ENCODE measurements around the gene TESK2. TPM values are rescaled to one million over a fixed set of nuclear protein-coding genes. Genes with fewer than 3 reads are reported as not detected.
A peak's percentile ranks its signal among the peaks of the same experiment; 100 is the strongest.

Gene TESK2
- total RNA-seq, 1 donor from 2014 or later = 1.5 TPM

DNA sequence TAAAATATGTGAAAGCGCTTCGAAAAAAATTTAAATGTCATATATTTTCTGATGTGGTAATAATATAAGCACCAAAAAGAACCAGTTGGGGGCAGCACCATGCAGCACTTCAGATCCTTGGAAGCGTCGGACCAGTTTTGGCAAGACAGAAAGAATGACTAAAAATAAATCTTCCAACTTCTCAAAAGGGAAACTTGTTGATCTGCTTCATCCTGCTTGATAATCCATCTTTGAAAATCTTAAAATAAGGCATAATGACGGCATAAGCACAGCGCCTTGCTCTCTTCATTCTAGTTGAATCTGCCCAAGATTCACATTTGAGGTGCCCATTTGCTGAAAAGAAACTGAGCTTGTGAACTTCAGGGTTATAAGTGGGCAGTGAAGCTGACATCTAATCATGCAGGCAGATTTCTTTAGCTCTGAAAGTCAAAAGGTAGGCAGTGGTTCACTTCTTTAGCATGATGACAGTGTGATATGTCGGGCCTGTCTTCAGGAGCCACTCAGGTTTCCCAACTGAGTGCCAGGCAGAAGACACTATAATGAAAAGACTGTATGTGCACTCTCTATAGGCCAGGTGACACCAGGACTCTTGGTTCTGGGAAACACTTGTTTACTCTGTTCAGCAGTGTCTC is 131.0 kb downstream of the TESK2 start:
- peak; percentile 65 for DNase-seq
- intact Hi-C loops (cut with DNase I) = loop anchor here (2.0 to 5.0 kb wide), 2 partner anchors 133 to 212 kb away; no protein-coding TSS in a partner anchor
- ATAC-seq (ENCODE audit: poor library complexity) = peak; percentile 92

DNA sequence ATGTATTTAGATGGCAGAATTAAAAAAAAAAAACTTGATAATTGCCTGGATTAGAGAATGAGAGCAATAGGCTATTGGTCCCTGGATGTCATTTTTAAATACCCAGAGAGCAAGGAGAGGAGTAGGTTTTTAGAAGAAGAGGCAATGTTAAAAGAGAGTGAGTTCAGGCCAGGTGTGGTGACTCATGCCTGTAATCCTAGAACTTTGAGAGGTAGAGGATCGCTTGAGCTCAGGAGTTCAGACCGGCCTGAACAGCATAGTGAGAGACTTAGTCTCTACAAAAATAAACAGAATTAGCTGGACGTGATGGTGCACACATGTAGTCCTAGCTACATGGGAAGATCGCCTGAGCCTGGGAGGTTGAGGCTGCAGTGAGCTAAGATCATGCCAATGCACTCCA is 134.8 kb downstream of the TESK2 start:
- ATAC-seq (ENCODE audit: poor library complexity) (no peak), DNase-seq (no peak)
- intact Hi-C loops (cut with DNase I) = no loop called here

GRCh38 chr1:45355683-45356082 is 135.3 kb downstream of the TESK2 start:
- ATAC-seq (ENCODE audit: poor library complexity) (no peak), DNase-seq (no peak)
- intact Hi-C loops (cut with DNase I) = no loop called here

- ATAC-seq (ENCODE audit: poor library complexity) = no peak
- DNase-seq = no peak
- intact Hi-C loops (cut with DNase I) = no loop called here
These were observed 136.1 kb downstream of the TESK2 start for GRCh38 chr1:45354838-45355237.

GRCh38 chr1:45353685-45354084 is 137.3 kb downstream of the TESK2 start:
- ATAC-seq (ENCODE audit: poor library complexity) (no peak), DNase-seq (no peak)
- intact Hi-C loops (cut with DNase I) = no loop called here

DNA sequence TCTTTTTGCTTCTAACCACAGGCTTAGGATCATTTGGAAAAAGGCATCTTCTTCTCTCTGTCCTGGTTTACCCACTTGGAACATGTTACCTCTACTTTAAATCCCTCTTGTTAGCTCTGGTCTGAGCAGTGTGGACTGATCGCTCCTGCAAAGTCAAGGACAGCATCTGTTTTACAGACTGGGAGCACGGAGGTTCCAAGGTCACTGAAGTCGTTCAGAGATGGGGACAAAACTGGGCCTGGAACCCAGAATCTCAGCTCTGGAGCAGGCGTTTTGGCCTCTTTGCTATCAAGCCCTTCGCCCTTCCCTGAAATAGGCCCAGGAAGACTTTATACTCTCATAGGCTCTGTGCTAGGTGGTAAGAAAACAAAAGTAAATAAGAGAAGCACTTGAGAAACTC is 139.5 kb downstream of the TESK2 start:
- DNase-seq = no peak
- no peak for ATAC-seq (ENCODE audit: poor library complexity)
- intact Hi-C loops (cut with DNase I) = no loop called here

DNA sequence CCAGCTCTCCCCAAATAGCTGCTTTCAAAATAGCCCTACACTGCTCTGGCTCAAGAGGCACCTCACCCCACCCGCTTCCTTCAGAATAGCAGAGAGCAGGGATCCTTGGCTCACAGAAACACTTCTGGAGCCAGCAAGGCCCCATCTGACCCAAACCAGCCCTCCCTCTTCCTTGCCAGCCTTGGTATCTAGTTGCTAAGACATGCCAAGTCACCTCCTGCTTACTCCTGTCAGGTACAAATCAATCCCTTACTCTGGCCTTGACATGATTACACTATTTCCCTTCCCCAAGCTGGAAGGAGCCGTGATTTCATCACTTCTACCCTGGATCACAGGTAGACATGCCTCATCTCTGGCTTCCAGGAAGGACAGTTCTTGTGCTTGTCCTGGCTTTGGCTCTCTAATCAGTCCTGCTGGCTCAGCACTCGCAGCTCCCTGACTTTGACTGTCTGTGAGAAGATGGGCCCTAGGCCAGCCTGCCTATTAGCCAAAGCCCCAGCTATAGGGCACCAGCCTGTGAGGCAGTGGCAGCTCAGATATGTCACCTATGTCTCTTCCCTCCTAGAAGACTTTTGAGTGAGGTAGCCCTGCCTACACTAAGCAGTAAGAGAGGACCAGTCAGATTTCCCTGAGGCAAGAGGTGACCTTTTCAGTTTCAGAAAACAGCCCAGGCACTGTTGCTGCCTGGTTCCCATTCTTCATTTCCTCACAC is 141.8 kb downstream of the TESK2 start:
- DNase-seq = no peak
- intact Hi-C loops (cut with DNase I) = no loop called here
- ATAC-seq (ENCODE audit: poor library complexity) = peak; percentile 86

GRCh38 chr1:45348609-45348965 is 142.4 kb downstream of the TESK2 start:
- DNase-seq (no peak), ATAC-seq (ENCODE audit: poor library complexity) (peak; percentile 20)
- intact Hi-C loops (cut with DNase I) = no loop called here

DNA sequence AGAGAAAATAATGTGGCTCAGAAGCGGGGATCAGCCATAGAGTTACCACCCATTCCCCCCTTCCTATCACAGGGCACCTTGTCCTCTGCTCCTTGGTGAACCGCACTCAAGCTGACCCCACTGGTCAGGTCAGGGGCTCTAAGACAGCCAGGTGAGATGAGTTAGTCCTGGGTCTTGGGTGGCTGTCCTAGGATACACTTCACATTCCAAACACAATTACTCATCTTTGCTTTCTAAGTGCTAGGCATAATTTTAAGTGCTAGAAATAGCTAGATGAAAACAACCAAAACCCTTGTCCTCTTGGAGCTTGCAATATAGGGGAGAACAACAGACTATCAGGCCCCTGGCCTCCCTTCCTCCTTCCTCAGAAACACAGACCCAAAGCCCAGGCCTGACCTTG is 142.9 kb downstream of the TESK2 start:
- intact Hi-C loops (cut with DNase I) = no loop called here
- no peak for ATAC-seq (ENCODE audit: poor library complexity)
- DNase-seq = no peak

- DNase-seq = no peak
- no peak for ATAC-seq (ENCODE audit: poor library complexity)
- intact Hi-C loops (cut with DNase I) = no loop called here
These were observed 144.5 kb downstream of the TESK2 start for GRCh38 chr1:45346473-45346872.

DNA sequence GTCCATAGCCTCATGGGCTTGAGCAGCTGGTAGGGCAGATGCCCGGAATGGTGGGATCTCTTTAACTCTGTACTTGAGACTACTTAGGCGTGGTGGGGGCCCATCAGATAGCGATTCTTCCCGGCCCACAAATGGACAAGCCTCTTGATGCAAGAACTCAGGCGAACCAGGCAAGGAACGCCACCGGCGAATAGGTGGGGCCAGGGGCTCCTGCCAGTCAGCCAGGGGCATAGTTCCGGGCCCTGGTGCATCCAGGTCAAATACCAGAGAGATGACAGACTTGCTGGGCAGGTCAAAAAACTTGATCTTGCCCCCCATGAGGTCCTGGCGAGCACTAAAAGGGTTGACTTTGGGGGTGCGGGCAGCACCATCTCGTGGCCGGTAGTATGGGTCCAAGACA is 145.9 kb downstream of the TESK2 start:
- ATAC-seq (ENCODE audit: poor library complexity) (no peak), DNase-seq (no peak)
- intact Hi-C loops (cut with DNase I) = no loop called here

DNA sequence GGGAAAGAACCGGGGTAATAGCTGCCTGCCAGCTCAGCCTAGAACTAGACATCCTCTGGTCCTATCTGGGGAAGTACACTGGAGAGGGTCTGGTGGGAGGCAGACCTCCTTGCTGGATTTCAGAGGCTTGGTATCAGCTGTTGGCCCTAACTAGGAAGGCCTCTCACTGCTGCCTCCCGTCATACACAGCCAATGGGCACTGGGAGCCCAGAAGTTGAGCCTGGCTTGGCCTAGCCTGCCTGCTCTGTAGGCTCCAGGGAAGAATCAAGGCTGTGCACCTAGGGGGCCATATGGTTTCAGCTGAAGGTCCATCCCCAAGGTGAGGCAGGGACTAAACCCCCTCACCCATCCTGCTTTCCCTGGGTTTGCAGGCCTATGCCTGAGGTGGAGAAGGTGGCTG is 146.5 kb downstream of the TESK2 start:
- no peak for ATAC-seq (ENCODE audit: poor library complexity)
- intact Hi-C loops (cut with DNase I) = no loop called here
- no peak for DNase-seq

- ATAC-seq (ENCODE audit: poor library complexity) = no peak
- intact Hi-C loops (cut with DNase I) = no loop called here
- no peak for DNase-seq
These were observed 150.0 kb downstream of the TESK2 start for GRCh38 chr1:45340816-45341466.

GRCh38 chr1:45339789-45340558 is 151.0 kb downstream of the TESK2 start, which contains the start of the genes MUTYH and TOE1:
MUTYH (minus strand) TSS chr1:45340440; CDS start chr1:45334505, 5,935 bp downstream.
TOE1 (plus strand) TSS chr1:45340170; CDS start chr1:45340253, 83 bp downstream.
- ATAC-seq (ENCODE audit: poor library complexity) = peak; percentile 97
- peak; percentile 97 for DNase-seq
- intact Hi-C loops (cut with DNase I) = no loop called here

DNA sequence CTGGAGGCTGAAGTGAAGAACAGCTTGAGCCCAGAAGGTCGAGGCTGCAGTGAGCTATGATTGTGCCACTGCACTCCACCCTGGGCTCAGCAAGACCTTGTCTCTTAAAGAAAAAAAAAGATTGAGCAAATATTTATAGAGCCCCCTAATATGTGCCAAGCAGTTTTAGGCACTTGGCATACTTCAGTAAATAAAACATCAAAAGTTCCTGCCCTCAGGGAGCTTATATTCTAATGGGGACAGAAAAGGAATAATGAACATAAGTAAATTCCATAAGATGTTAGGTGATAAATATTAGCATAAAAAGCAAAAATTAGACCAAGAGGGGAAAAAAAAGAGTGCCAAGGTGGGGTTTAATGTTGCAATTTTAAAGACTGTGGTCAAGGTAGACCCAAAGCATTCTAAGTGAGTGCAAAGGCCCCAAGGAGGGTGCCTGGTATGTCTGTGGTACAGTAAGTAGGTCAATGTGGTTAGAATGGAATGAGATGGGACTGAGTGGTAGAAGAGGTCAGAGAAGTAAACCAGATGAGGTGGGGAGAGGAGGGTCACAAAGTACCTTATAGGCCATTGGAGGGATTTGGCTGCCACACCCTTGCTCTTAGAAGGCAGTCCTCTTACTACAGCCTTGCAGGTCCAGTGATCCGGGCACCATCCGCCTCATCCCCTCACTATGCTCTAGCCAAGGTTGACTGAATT is 153.2 kb downstream of the TESK2 start:
- intact Hi-C loops (cut with DNase I) = no loop called here
- ATAC-seq (ENCODE audit: poor library complexity) = no peak
- DNase-seq = no peak

- intact Hi-C loops (cut with DNase I) = no loop called here
- ATAC-seq (ENCODE audit: poor library complexity) (no peak), DNase-seq (no peak)
These were observed 155.1 kb downstream of the TESK2 start for GRCh38 chr1:45335855-45336324.

DNA sequence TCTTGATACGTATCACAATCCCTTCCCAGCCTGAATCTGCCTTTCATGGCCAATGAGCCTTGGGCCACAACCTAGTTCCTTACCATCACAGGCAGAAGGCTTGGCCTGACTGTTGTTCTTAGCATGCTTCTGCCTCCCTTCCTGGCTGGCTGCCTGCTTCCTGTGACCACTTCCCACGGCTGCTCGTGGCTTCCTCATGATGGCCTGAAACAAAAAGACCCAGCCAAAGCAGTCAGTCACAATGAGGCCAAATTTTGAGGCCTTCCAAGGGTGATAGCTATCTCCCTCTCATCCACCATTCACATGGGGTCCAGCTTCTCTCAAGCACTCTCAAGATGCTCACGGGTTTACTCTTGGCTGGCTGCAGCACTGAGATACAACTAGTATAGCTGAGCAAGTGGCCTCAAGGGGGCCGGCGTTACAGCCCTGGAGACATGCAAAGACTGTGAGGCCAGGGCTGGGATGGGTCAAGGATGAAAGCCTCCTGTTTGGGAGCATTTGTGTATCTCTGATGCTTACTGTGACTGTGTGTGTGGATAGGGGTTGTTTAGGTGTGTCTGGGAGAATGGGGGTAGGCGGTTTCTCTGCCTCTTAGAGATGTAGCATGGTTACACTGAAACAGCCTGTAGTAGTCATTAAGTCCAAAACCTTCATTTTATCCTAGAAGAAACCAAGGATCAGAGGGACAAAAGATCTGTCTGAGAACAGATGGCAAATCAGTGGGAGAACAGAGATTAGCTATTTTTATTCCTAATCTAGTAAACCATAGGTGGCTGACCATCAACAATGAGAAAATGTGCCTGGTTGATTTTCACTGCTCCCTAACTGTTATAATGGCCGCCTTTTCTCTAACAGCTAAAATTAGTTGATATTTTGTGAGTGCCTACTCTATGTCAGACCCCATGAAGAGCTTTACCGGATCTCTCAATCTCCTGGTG is 156.4 kb downstream of the TESK2 start:
- DNase-seq (peak; percentile 67), ATAC-seq (ENCODE audit: poor library complexity) (peak; percentile 44)
- intact Hi-C loops (cut with DNase I) = no loop called here

- ATAC-seq (ENCODE audit: poor library complexity) (no peak), DNase-seq (no peak)
- intact Hi-C loops (cut with DNase I) = no loop called here
These were observed 158.6 kb downstream of the TESK2 start for GRCh38 chr1:45332346-45332720.
